Effector memory CD4-positive, alpha-beta T cell (primary cell): ENCODE measurements around the gene RANBP17.

ENCODE experiments used
- DNase-seq, 3 donors: peaks; one replicate each; pipeline ENCODE4 v3.0.0-alpha.2; 2020
- H3K27ac ChIP-seq: 2 replicates; pipeline ENCODE4 v1.7.0; 2013; ENCODE audit warnings: mild to moderate bottlenecking, low read length, moderate library complexity; ENCODE audit not compliant: insufficient read depth, poor library complexity, severe bottlenecking
- H3K27me3 ChIP-seq: replicated peaks from 2 replicates; pipeline ENCODE4 v1.7.0; 2013; ENCODE audit warnings: mild to moderate bottlenecking, low read length; ENCODE audit not compliant: insufficient read depth, control insufficient read depth, poor library complexity, severe bottlenecking
- H3K36me3 ChIP-seq: 2 replicates; pipeline ENCODE4 v1.7.0; 2013; ENCODE audit warnings: mild to moderate bottlenecking, low read length, moderate library complexity; ENCODE audit not compliant: control insufficient read depth, insufficient read depth
- H3K4me1 ChIP-seq: 2 replicates; pipeline ENCODE4 v1.7.0; 2013; ENCODE audit warnings: low read length, mild to moderate bottlenecking; ENCODE audit not compliant: control insufficient read depth, insufficient read depth, poor library complexity, severe bottlenecking
- H3K4me3 ChIP-seq: 2 replicates; pipeline ENCODE4 v1.7.0; 2013; ENCODE audit warnings: low read length, low read depth, mild to moderate bottlenecking; ENCODE audit not compliant: insufficient read depth, poor library complexity, severe bottlenecking
- H3K9me3 ChIP-seq: 2 replicates; pipeline ENCODE4 v1.7.0; 2013; ENCODE audit warnings: mild to moderate bottlenecking, low read length, moderate library complexity; ENCODE audit not compliant: control insufficient read depth

RANBP17 gene

GRCh38 chr5:171128136-171128535, 266.3 kb downstream of the RANBP17 start:
- no peaks in the 10 kb centered on the region for H3K4me1 ChIP-seq
- no peaks in the 10 kb centered on the region for H3K36me3 ChIP-seq
- H3K27ac ChIP-seq = no peak overlapping the region
- H3K4me3 ChIP-seq = no peak overlapping the region
- no peaks in the 10 kb centered on the region for H3K27me3 ChIP-seq
- no peaks in the 10 kb centered on the region for H3K9me3 ChIP-seq
- no peak for DNase-seq

GRCh38 chr5:171129308-171129707, 267.5 kb downstream of the RANBP17 start:
- Histone ChIP-seq H3K36me3 (no peaks in the 10 kb centered on the region), H3K27me3 (no peaks in the 10 kb centered on the region), H3K27ac (no peak overlapping the region), H3K4me3 (no peak overlapping the region), H3K9me3 (no peaks in the 10 kb centered on the region), H3K4me1 (no peaks in the 10 kb centered on the region)
- DNase-seq = no peak

GRCh38 chr5:171131497-171131896, 269.7 kb downstream of the RANBP17 start:
- DNase-seq = no peak
- no peak overlapping the region for H3K27ac ChIP-seq
- H3K36me3 ChIP-seq = no peaks in the 10 kb centered on the region
- H3K4me1 ChIP-seq = no peaks in the 10 kb centered on the region
- H3K9me3 ChIP-seq = no peaks in the 10 kb centered on the region
- H3K4me3 ChIP-seq = no peak overlapping the region
- H3K27me3 ChIP-seq = no peaks in the 10 kb centered on the region

- Histone ChIP-seq H3K27ac (no peak overlapping the region), H3K4me3 (no peak overlapping the region), H3K4me1 (no peaks in the 10 kb centered on the region), H3K27me3 (no peaks in the 10 kb centered on the region), H3K36me3 (no peaks in the 10 kb centered on the region), H3K9me3 (no peaks in the 10 kb centered on the region)
- DNase-seq = no peak
Measured at GRCh38 chr5:171137768-171138525, 276.1 kb downstream of the RANBP17 start.

- Histone ChIP-seq H3K4me1 (no peaks in the 10 kb centered on the region), H3K27me3 (no peaks in the 10 kb centered on the region), H3K4me3 (no peak overlapping the region), H3K27ac (no peak overlapping the region), H3K36me3 (no peaks in the 10 kb centered on the region), H3K9me3 (no peaks in the 10 kb centered on the region)
- DNase-seq = no peak
Measured at GRCh38 chr5:171139227-171139626, 277.4 kb downstream of the RANBP17 start.

- Histone ChIP-seq H3K27me3 (no peaks in the 10 kb centered on the region), H3K9me3 (no peaks in the 10 kb centered on the region), H3K36me3 (no peaks in the 10 kb centered on the region), H3K4me3 (no peak overlapping the region), H3K4me1 (no peaks in the 10 kb centered on the region), H3K27ac (no peak overlapping the region)
- no peak for DNase-seq
Measured at GRCh38 chr5:171142617-171143016, 280.8 kb downstream of the RANBP17 start.

GRCh38 chr5:171143171-171143570, 281.4 kb downstream of the RANBP17 start:
- Histone ChIP-seq H3K27me3 (no peaks in the 10 kb centered on the region), H3K4me3 (no peak overlapping the region), H3K27ac (no peak overlapping the region), H3K36me3 (no peaks in the 10 kb centered on the region), H3K4me1 (no peaks in the 10 kb centered on the region), H3K9me3 (no peaks in the 10 kb centered on the region)
- DNase-seq = no peak

- H3K4me1 ChIP-seq = no peaks in the 10 kb centered on the region
- no peaks in the 10 kb centered on the region for H3K36me3 ChIP-seq
- no peaks in the 10 kb centered on the region for H3K9me3 ChIP-seq
- H3K4me3 ChIP-seq = no peak overlapping the region
- H3K27ac ChIP-seq = no peak overlapping the region
- no peaks in the 10 kb centered on the region for H3K27me3 ChIP-seq
- no peak for DNase-seq
Measured at GRCh38 chr5:171143926-171144325, 282.1 kb downstream of the RANBP17 start.

- Histone ChIP-seq H3K4me1 (no peaks in the 10 kb centered on the region), H3K27me3 (no peaks in the 10 kb centered on the region), H3K36me3 (no peaks in the 10 kb centered on the region), H3K9me3 (no peaks in the 10 kb centered on the region), H3K4me3 (no peak overlapping the region), H3K27ac (no peak overlapping the region)
- no peak for DNase-seq
Measured at GRCh38 chr5:171149333-171149732, 287.5 kb downstream of the RANBP17 start.

GRCh38 chr5:171149772-171150171, 288.0 kb downstream of the RANBP17 start:
- H3K4me3 ChIP-seq = no peak overlapping the region
- H3K4me1 ChIP-seq = no peaks in the 10 kb centered on the region
- no peaks in the 10 kb centered on the region for H3K27me3 ChIP-seq
- no peak overlapping the region for H3K27ac ChIP-seq
- no peaks in the 10 kb centered on the region for H3K36me3 ChIP-seq
- no peak for DNase-seq
- no peaks in the 10 kb centered on the region for H3K9me3 ChIP-seq
